ENCODE results near the gene PSAP.

Gene PSAP

DNA sequence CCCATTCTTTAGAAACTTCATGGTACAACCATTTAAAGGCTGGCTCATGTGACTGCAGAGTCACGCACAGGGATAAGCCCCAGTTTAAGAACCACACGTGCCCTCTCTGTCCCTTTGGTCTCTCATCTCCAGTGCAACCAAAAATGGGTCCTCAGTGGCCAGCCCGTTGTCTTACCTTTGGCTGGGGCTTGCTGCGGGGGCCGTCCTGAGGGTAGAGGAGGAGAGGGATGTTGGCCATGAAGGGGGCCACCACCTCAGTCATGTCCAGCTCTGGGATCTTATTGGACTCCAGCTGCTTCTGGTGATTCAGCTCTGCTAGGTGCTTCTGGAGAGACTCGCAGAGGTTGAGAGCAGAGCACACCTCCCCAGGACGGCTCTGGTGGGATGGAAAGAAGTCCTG lies 22.3 kb downstream of the PSAP start:
- no peak for TF ChIP-seq ZFX (IDR thresholded peaks at IDR 0.05; ENCODE audit: borderline replicate concordance)
- no peak overlapping the region for H3K27ac ChIP-seq

GRCh38 chr10:71827852-71828251 lies 23.2 kb downstream of the PSAP start:
- no peak for TF ChIP-seq CTCF (IDR thresholded peaks at IDR 0.05)
- no peak for TF ChIP-seq ZFX (IDR thresholded peaks at IDR 0.05; ENCODE audit: borderline replicate concordance)
- no peak overlapping the region for H3K27ac ChIP-seq

GRCh38 chr10:71825217-71825616 lies 25.8 kb downstream of the PSAP start:
- H3K27ac ChIP-seq: no peak overlapping the region
- TF ChIP-seq CTCF (IDR thresholded peaks at IDR 0.05) (no peak), ZFX (IDR thresholded peaks at IDR 0.05; ENCODE audit: borderline replicate concordance) (no peak)

DNA sequence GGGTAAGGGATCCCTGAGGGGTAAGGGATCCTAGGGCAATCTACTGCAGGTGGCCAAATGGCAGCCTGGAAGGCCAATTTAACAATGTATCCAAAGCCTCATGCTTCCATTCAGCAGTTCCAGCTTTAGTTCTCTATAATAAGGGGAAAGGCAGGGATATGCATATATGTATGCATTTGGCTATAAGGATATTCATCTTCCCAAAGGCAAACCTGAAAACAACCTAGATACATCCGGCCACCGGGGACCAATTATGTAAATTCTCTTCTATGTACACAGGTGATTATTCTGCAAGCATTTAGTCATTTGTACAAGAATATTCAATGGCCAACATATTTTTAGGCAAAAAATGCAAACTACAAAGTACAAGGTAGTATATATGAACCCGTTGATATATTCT lies 26.7 kb downstream of the PSAP start:
- TF ChIP-seq ZFX (IDR thresholded peaks at IDR 0.05; ENCODE audit: borderline replicate concordance): no peak
- no peak for TF ChIP-seq CTCF (IDR thresholded peaks at IDR 0.05)
- no peak overlapping the region for H3K27ac ChIP-seq

GRCh38 chr10:71823356-71823755 lies 27.7 kb downstream of the PSAP start:
- H3K27ac ChIP-seq: no peak overlapping the region
- TF ChIP-seq CTCF (IDR thresholded peaks at IDR 0.05): no peak
- no peak for TF ChIP-seq ZFX (IDR thresholded peaks at IDR 0.05; ENCODE audit: borderline replicate concordance)

DNA sequence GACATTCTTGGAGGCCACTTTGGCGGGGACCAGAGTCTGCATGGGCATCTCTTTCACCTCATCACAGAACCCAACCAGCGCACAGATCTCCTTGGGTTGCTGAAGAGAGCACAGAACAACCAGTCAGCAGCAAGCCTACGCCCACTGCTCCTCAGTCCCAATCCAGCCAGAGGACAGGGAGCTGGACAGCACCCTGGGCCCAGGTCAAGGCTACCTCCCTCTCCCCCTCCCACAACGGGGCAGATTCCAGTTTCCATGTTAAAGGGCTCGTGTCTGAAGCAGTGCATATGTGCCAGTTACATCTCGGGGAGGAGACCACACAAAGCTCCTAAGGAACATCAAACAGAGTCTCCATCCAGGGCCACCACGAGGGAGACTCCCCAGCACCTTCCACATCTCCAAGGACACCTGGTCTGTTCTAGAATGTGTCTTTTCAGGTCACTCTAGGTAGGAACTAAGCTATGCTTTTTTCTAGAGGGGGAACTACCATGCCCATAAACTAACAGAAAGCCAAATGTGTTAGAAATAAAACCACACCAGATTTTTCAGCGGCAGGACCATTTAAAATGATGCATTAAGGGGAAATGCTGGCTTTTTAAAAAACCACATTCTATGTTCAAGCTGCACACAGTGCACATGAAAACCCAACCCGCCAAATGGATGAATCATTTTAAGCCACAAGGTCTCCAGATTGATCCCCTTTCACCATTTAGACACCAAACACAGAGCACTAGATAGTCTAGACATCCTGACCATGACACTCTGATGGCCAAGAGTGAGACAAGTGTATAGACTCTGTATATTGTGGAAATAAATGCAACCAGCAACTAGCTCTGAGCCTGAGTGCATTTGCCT lies 28.9 kb downstream of the PSAP start:
- TF ChIP-seq ZFX (IDR thresholded peaks at IDR 0.05; ENCODE audit: borderline replicate concordance) (no peak), CTCF (IDR thresholded peaks at IDR 0.05) (no peak)
- no peak overlapping the region for H3K27ac ChIP-seq

- TF ChIP-seq ZFX (IDR thresholded peaks at IDR 0.05; ENCODE audit: borderline replicate concordance) (no peak), CTCF (IDR thresholded peaks at IDR 0.05) (no peak)
Measured at GRCh38 chr10:71820966-71821365, 30.1 kb downstream of the PSAP start.

More at GRCh38 chr10:71820966-71821365, 30.1 kb downstream of the PSAP start:
- no peak overlapping the region for H3K27ac ChIP-seq
